Stimulated activated CD8-positive, alpha-beta memory T cell treated with anti-CD3 and anti-CD28 coated beads, Interleukin-7, amount 100 ng/mL, for 48 hours (primary cell): ENCODE results near the gene RHOG.
"Not testable (repeated sequence)": the region's sequence is repeated elsewhere in the genome, so short reads cannot be mapped to it uniquely, and the experiment has no call there.

Source experiments
- DNase-seq, 2 donors: peaks; one replicate each; pipeline ENCODE4 v3.0.0-alpha.2; 2020; ENCODE audit warnings: low read depth in 1 of 2; ENCODE audit errors: extremely low read depth in 1 of 2

The RHOG gene

GRCh38 chr11:3840870-3841425 is at the start of gene RHOG:
Gene RHOG, minus strand, starts transcription at chr11:3840959. Its CDS starts 12,821 bp downstream, at chr11:3828138.
- DNase-seq: peak in 1 of 2 donors; percentile 90

GRCh38 chr11:3890014-3890413 is 49.3 kb upstream of the RHOG start:
- DNase-seq: no peak

- no peak for DNase-seq
These were observed 48.1 kb upstream of the RHOG start for GRCh38 chr11:3888876-3889275.

GRCh38 chr11:3886985-3887384 is 46.2 kb upstream of the RHOG start:
- no peak for DNase-seq

- no peak for DNase-seq
These were observed 45.1 kb upstream of the RHOG start for GRCh38 chr11:3885855-3886254.

- DNase-seq: no peak
These were observed 41.9 kb upstream of the RHOG start for GRCh38 chr11:3882655-3883054.

- no peak for DNase-seq
These were observed 40.0 kb upstream of the RHOG start for GRCh38 chr11:3880724-3881123.

- DNase-seq: no peak
These were observed 39.3 kb upstream of the RHOG start for GRCh38 chr11:3879967-3880542.

GRCh38 chr11:3879216-3879966 is 38.6 kb upstream of the RHOG start:
- DNase-seq: no peak

GRCh38 chr11:3878258-3878584 is 37.5 kb upstream of the RHOG start:
- DNase-seq: no peak

- no peak for DNase-seq
These were observed 36.9 kb upstream of the RHOG start for GRCh38 chr11:3877364-3878257.

- no peak for DNase-seq
These were observed 35.9 kb upstream of the RHOG start for GRCh38 chr11:3876613-3877012.

GRCh38 chr11:3873712-3874349 is 33.1 kb upstream of the RHOG start:
- no peak for DNase-seq

- DNase-seq: no peak
These were observed 26.7 kb upstream of the RHOG start for GRCh38 chr11:3867209-3868091.

- DNase-seq: no peak
These were observed 26.1 kb upstream of the RHOG start for GRCh38 chr11:3866836-3867208.

- no peak for DNase-seq
These were observed 25.4 kb upstream of the RHOG start for GRCh38 chr11:3866206-3866605.

- DNase-seq: no peak
These were observed 24.8 kb upstream of the RHOG start for GRCh38 chr11:3865388-3866193.

GRCh38 chr11:3861683-3862082 is 20.9 kb upstream of the RHOG start:
- DNase-seq: no peak

- DNase-seq: not testable (repeated sequence)
These were observed 20.2 kb upstream of the RHOG start for GRCh38 chr11:3860898-3861393.
